HFF-Myc (cell line): ENCODE data around the gene CPE.

ENCODE experiments used
- DNase-seq: peaks from one replicate; pipeline ENCODE4 v3.0.0-alpha.2; 2011; ENCODE audit warnings: low read depth; ENCODE audit errors: extremely low read depth
- H3K4me3 ChIP-seq: replicated peaks from 2 replicates; pipeline ENCODE4 v1.5.1; 2011; ENCODE audit warnings: low read depth, mild to moderate bottlenecking, control low read depth, low read length
- CTCF ChIP-seq: IDR thresholded peaks from 2 replicates; pipeline ENCODE4 v1.5.1; 2012; ENCODE audit warnings: mild to moderate bottlenecking, low read depth, low read length, control low read depth; ENCODE audit errors: missing control alignments

Gene CPE

GRCh38 chr4:165364452-165365080, 14.2 kb upstream of the CPE start:
- no peak overlapping the region for H3K4me3 ChIP-seq
- DNase-seq: no peak
- TF ChIP-seq CTCF: no peak

GRCh38 chr4:165367040-165367439, 11.8 kb upstream of the CPE start:
- DNase-seq: no peak
- TF ChIP-seq CTCF: no peak
- H3K4me3 ChIP-seq: no peak overlapping the region

- H3K4me3 ChIP-seq: no peak overlapping the region
- TF ChIP-seq CTCF: no peak
- no peak for DNase-seq
These were observed 10.7 kb upstream of the CPE start for GRCh38 chr4:165368114-165368513.

- DNase-seq: no peak
- no peak overlapping the region for H3K4me3 ChIP-seq
- TF ChIP-seq CTCF: no peak
These were observed 10.2 kb upstream of the CPE start for GRCh38 chr4:165368567-165368966.

- no peak for DNase-seq
- no peak for TF ChIP-seq CTCF
- no peak overlapping the region for H3K4me3 ChIP-seq
These were observed 9.3 kb upstream of the CPE start for GRCh38 chr4:165369522-165369921.

- no peak overlapping the region for H3K4me3 ChIP-seq
- DNase-seq: no peak
- no peak for TF ChIP-seq CTCF
These were observed 8.3 kb upstream of the CPE start for GRCh38 chr4:165370530-165370929.

GRCh38 chr4:165375465-165375864, 3.3 kb upstream of the CPE start:
- no peak for TF ChIP-seq CTCF
- no peak overlapping the region for H3K4me3 ChIP-seq
- DNase-seq: no peak
